ENCODE data around the gene NR2F6. TPM values are rescaled to one million over a fixed set of nuclear protein-coding genes. Genes with fewer than 3 reads are reported as not detected.

Gene NR2F6
- total RNA-seq, 5 donors from 2014 or later (not counting 1 experiment from before 2014, with no cell fraction given) = 0.55 to 6.4 (median 2.8) TPM

- Mint-ChIP-seq H3K9me3 (no peaks in the 10 kb centered on the region), H3K4me1 (peaks cover 23 to 30% (median 25%) of the 10 kb centered on the region in 3 donors), H3K27me3 (no peaks in the 10 kb centered on the region), H3K36me3 (peaks cover 9% of the 10 kb centered on the region), H3K27ac (peak within 1 kb of the TSS; percentile 62 to 90), H3K4me3 (peak within 1 kb of the TSS; percentile 80 to 89 (median 85))
- ChIA-PET POLR2A (interaction anchor here (0.6 to 1.1 kb wide), 8 partner anchors 8 to 192 kb away, joined by 3 to 7 read pairs (median 4); partner anchors contain the start of genes DDA1 (in 1 of the 2), HAUS8 (in 1 of the 2), MRPL34 (in 1 of the 2) and MVB12A (in 1 of the 2)), CTCF (interaction anchor here (0.5 to 2.1 kb wide), 17 partner anchors 10 to 592 kb away, joined by 3 to 20 read pairs (median 3); partner anchors contain the start of genes ANKLE1 (in 1 of the 2), DDA1 (in 1 of the 2), MVB12A (in 1 of the 2) and OCEL1 (in 1 of the 2))
- Histone ChIP-seq H3K36me3 (ENCODE audit: control insufficient read depth in 2 of 2, extremely low read depth in 1 of 2, insufficient read depth in 1 of 2, low read length in 1 of 2) (peaks cover 3 to 26% of the 10 kb centered on the region in 2 donors), H3K4me3 (ENCODE audit: control insufficient read depth in 1 of 2, extremely low read depth in 1 of 2, low read length in 1 of 2) (peak within 1 kb of the TSS; percentile 67 to 96), H3K9me3 (no peaks in the 10 kb centered on the region), H3K27me3 (replicated peaks in 1 of 2; ENCODE audit: control insufficient read depth in 2 of 2, extremely low read depth in 1 of 2, insufficient read depth in 2 of 2, low read length in 1 of 2) (no peaks in the 10 kb centered on the region), H3K4me1 (ENCODE audit: control insufficient read depth in 1 of 2, extremely low read depth in 1 of 2, insufficient read depth in 2 of 2, low read length in 2 of 2) (peaks cover 15 to 31% of the 10 kb centered on the region in 2 experiments), H3K27ac (ENCODE audit: low read length) (peak within 1 kb of the TSS; percentile 59)
- 0% methylated on average over 14 of the region's 27 CpGs for WGBS (ENCODE audit: insufficient coverage)
- peak; percentile 80 to 99 (median 96) for DNase-seq
- peak; percentile 92 to 97 (median 96) for ATAC-seq (replicated peaks in 1 of 4)
Observed at GRCh38 chr19:17266975-17267788, 21.5 kb upstream of the NR2F6 start, which contains the start of gene BABAM1. Gene BABAM1, plus strand, starts transcription at chr19:17267443. Its CDS starts 1,364 bp downstream, at chr19:17268807.

- no peaks in the 10 kb centered on the region for H3K27me3 ChIP-seq (replicated peaks in 1 of 2; ENCODE audit: control insufficient read depth in 2 of 2, extremely low read depth in 1 of 2, insufficient read depth in 2 of 2, low read length in 1 of 2)
- Mint-ChIP-seq H3K4me1 (peaks cover 23 to 30% (median 25%) of the 10 kb centered on the region in 3 donors), H3K9me3 (no peaks in the 10 kb centered on the region), H3K27me3 (no peaks in the 10 kb centered on the region), H3K27ac (peak overlapping the region; percentile 62 to 90), H3K36me3 (peaks cover 8% of the 10 kb centered on the region), H3K4me3 (peak overlapping the region; percentile 80 to 89 (median 85))
- 35% methylated on average over 7 of the region's 12 CpGs for WGBS (ENCODE audit: insufficient coverage)
- H3K4me1 ChIP-seq (ENCODE audit: control insufficient read depth in 1 of 2, extremely low read depth in 1 of 2, insufficient read depth in 2 of 2, low read length in 2 of 2) = peaks cover 15 to 31% of the 10 kb centered on the region in 2 experiments
- ChIA-PET CTCF (interaction anchor here (0.5 to 2.1 kb wide), 15 partner anchors 9 to 593 kb away, joined by 3 to 20 read pairs (median 4); partner anchors contain the start of genes ANKLE1 (in 1 of the 2), DDA1 (in 1 of the 2), MVB12A (in 1 of the 2) and OCEL1 (in 1 of the 2)), POLR2A (interaction anchor here (0.6 to 1.1 kb wide), 10 partner anchors 8 to 1293 kb away, joined by 3 to 7 read pairs (median 4); partner anchors contain the start of genes DDA1 (in 1 of the 2), HAUS8 (in 1 of the 2), MRPL34 (in 1 of the 2) and MVB12A (in 1 of the 2))
- ATAC-seq (replicated peaks in 1 of 4) (no peak), DNase-seq (no peak)
- peak overlapping the region in 1 of 2 donors; percentile 23 for H3K4me3 ChIP-seq (ENCODE audit: control insufficient read depth in 1 of 2, extremely low read depth in 1 of 2, low read length in 1 of 2)
- peak overlapping the region; percentile 59 for H3K27ac ChIP-seq (ENCODE audit: low read length)
- peaks cover 0 to 20% of the 10 kb centered on the region in 2 donors for H3K36me3 ChIP-seq (ENCODE audit: control insufficient read depth in 2 of 2, extremely low read depth in 1 of 2, insufficient read depth in 1 of 2, low read length in 1 of 2)
- H3K9me3 ChIP-seq = no peaks in the 10 kb centered on the region
Observed at GRCh38 chr19:17266589-17266974, 20.9 kb upstream of the NR2F6 start.

- POLR2A ChIA-PET = interaction anchor here in 1 of 2 donors (0.6 kb wide), 2 partner anchors 15 to 1294 kb away, joined by 3 to 5 read pairs; no protein-coding TSS in a partner anchor
- Mint-ChIP-seq H3K9me3 (no peaks in the 10 kb centered on the region), H3K27ac (no peak overlapping the region), H3K4me3 (no peak overlapping the region), H3K36me3 (peaks cover 4% of the 10 kb centered on the region), H3K27me3 (no peaks in the 10 kb centered on the region), H3K4me1 (peaks cover 23 to 31% (median 26%) of the 10 kb centered on the region in 3 donors)
- peaks cover 15 to 33% of the 10 kb centered on the region in 2 experiments for H3K4me1 ChIP-seq (ENCODE audit: control insufficient read depth in 1 of 2, extremely low read depth in 1 of 2, insufficient read depth in 2 of 2, low read length in 2 of 2)
- CTCF ChIA-PET = interaction anchor here in 1 of 2 donors (0.7 to 2.1 kb wide), 5 partner anchors 27 to 544 kb away, joined by 3 to 20 read pairs (median 4); partner anchors contain the start of genes DDA1 and OCEL1
- no peak overlapping the region for H3K4me3 ChIP-seq (ENCODE audit: control insufficient read depth in 1 of 2, extremely low read depth in 1 of 2, low read length in 1 of 2)
- no peak overlapping the region for H3K27ac ChIP-seq (ENCODE audit: low read length)
- peaks cover 0 to 15% of the 10 kb centered on the region in 2 donors for H3K36me3 ChIP-seq (ENCODE audit: control insufficient read depth in 2 of 2, extremely low read depth in 1 of 2, insufficient read depth in 1 of 2, low read length in 1 of 2)
- ATAC-seq (replicated peaks in 1 of 4) (no peak), DNase-seq (no peak)
- no peaks in the 10 kb centered on the region for H3K9me3 ChIP-seq
- WGBS (ENCODE audit: insufficient coverage) = no CpG with 5 or more reads among the region's 7 CpGs
- no peaks in the 10 kb centered on the region for H3K27me3 ChIP-seq (replicated peaks in 1 of 2; ENCODE audit: control insufficient read depth in 2 of 2, extremely low read depth in 1 of 2, insufficient read depth in 2 of 2, low read length in 1 of 2)
Observed at GRCh38 chr19:17266026-17266425, 20.3 kb upstream of the NR2F6 start.

- Histone ChIP-seq H3K4me1 (ENCODE audit: control insufficient read depth in 1 of 2, extremely low read depth in 1 of 2, insufficient read depth in 2 of 2, low read length in 2 of 2) (peaks cover 15 to 38% of the 10 kb centered on the region in 2 experiments), H3K36me3 (ENCODE audit: control insufficient read depth in 2 of 2, extremely low read depth in 1 of 2, insufficient read depth in 1 of 2, low read length in 1 of 2) (peaks cover 0 to 8% of the 10 kb centered on the region in 2 donors), H3K9me3 (no peaks in the 10 kb centered on the region), H3K27ac (ENCODE audit: low read length) (no peak within 1 kb of the TSS), H3K27me3 (replicated peaks in 1 of 2; ENCODE audit: control insufficient read depth in 2 of 2, extremely low read depth in 1 of 2, insufficient read depth in 2 of 2, low read length in 1 of 2) (peaks cover 0 to 4% of the 10 kb centered on the region in 2 experiments), H3K4me3 (ENCODE audit: control insufficient read depth in 1 of 2, extremely low read depth in 1 of 2, low read length in 1 of 2) (no peak within 1 kb of the TSS)
- Mint-ChIP-seq H3K4me3 (no peak within 1 kb of the TSS), H3K36me3 (no peaks in the 10 kb centered on the region), H3K9me3 (no peaks in the 10 kb centered on the region), H3K27ac (peak within 1 kb of the TSS; percentile 79 to 90), H3K4me1 (peaks cover 29 to 33% (median 30%) of the 10 kb centered on the region in 3 donors), H3K27me3 (no peaks in the 10 kb centered on the region)
- ChIA-PET POLR2A (no interaction called here), CTCF (no interaction called here)
- no CpG with 5 or more reads among the region's 5 CpGs for WGBS (ENCODE audit: insufficient coverage)
- DNase-seq (no peak), ATAC-seq (replicated peaks in 1 of 4) (no peak)
Observed at GRCh38 chr19:17264641-17264979, 18.9 kb upstream of the NR2F6 start, which contains the start of gene USHBP1. Gene USHBP1, minus strand, starts transcription at chr19:17264745. Its CDS starts 446 bp downstream, at chr19:17264299.

GRCh38 chr19:17263712-17264640 lies 18.3 kb upstream of the NR2F6 start:
- ATAC-seq (replicated peaks in 1 of 4) = no peak
- Histone ChIP-seq H3K9me3 (no peaks in the 10 kb centered on the region), H3K4me1 (ENCODE audit: control insufficient read depth in 1 of 2, extremely low read depth in 1 of 2, insufficient read depth in 2 of 2, low read length in 2 of 2) (peaks cover 15 to 38% of the 10 kb centered on the region in 2 experiments), H3K27ac (ENCODE audit: low read length) (no peak overlapping the region), H3K36me3 (ENCODE audit: control insufficient read depth in 2 of 2, extremely low read depth in 1 of 2, insufficient read depth in 1 of 2, low read length in 1 of 2) (peaks cover 0 to 5% of the 10 kb centered on the region in 2 donors), H3K4me3 (ENCODE audit: control insufficient read depth in 1 of 2, extremely low read depth in 1 of 2, low read length in 1 of 2) (no peak overlapping the region), H3K27me3 (replicated peaks in 1 of 2; ENCODE audit: control insufficient read depth in 2 of 2, extremely low read depth in 1 of 2, insufficient read depth in 2 of 2, low read length in 1 of 2) (peaks cover 0 to 4% of the 10 kb centered on the region in 2 experiments)
- ChIA-PET POLR2A (interaction anchor here in 1 of 2 donors (0.5 kb wide), 1 partner anchor 46 kb away, joined by 3 read pairs; no protein-coding TSS in a partner anchor), CTCF (no interaction called here)
- Mint-ChIP-seq H3K4me1 (peaks cover 28 to 32% (median 29%) of the 10 kb centered on the region in 3 donors), H3K36me3 (no peaks in the 10 kb centered on the region), H3K9me3 (no peaks in the 10 kb centered on the region), H3K4me3 (no peak overlapping the region), H3K27ac (peak overlapping the region; percentile 79 to 90), H3K27me3 (no peaks in the 10 kb centered on the region)
- no peak for DNase-seq
- WGBS (ENCODE audit: insufficient coverage) = 85% methylated on average over 14 of the region's 23 CpGs

All from T-cell (primary cell).